Measurements from ENCODE around the gene MARCHF10. TPM values are rescaled to one million over a fixed set of nuclear protein-coding genes. Genes with fewer than 3 reads are reported as not detected.
"Not testable (repeated sequence)": the region's sequence is repeated elsewhere in the genome, so short reads cannot be mapped to it uniquely, and the experiment has no call there.

The MARCHF10 gene
- total RNA-seq, 2 experiments from 2014 or later = not detected

- peaks cover 9% of the 10 kb centered on the region for H3K4me1 Mint-ChIP-seq
- no peak overlapping the region for H3K4me3 Mint-ChIP-seq
- no peaks in the 10 kb centered on the region for H3K9me3 Mint-ChIP-seq (ENCODE audit: low read depth)
- no peak for ATAC-seq
- intact Hi-C loops (cut with DNase I, micrococcal nuclease) = no loop called here
- H3K27me3 Mint-ChIP-seq = peaks cover 28% of the 10 kb centered on the region
- no peak overlapping the region for H3K27ac Mint-ChIP-seq
- POLR2A ChIA-PET = no interaction called here
- CTCF ChIA-PET = no interaction called here
- no peak for DNase-seq
- H3K36me3 Mint-ChIP-seq (ENCODE audit: low read depth) = no peaks in the 10 kb centered on the region
Measured at GRCh38 chr17:62796291-62796690, 11.8 kb downstream of the MARCHF10 start.

- H3K27ac Mint-ChIP-seq = no peak overlapping the region
- ChIA-PET CTCF (no interaction called here), POLR2A (no interaction called here)
- H3K4me1 Mint-ChIP-seq = peaks cover 9% of the 10 kb centered on the region
- H3K27me3 Mint-ChIP-seq = peaks cover 38% of the 10 kb centered on the region
- intact Hi-C loops (cut with DNase I, micrococcal nuclease) = no loop called here
- no peaks in the 10 kb centered on the region for H3K36me3 Mint-ChIP-seq (ENCODE audit: low read depth)
- no peak for DNase-seq
- H3K4me3 Mint-ChIP-seq = no peak overlapping the region
- H3K9me3 Mint-ChIP-seq (ENCODE audit: low read depth) = no peaks in the 10 kb centered on the region
- ATAC-seq = no peak
Measured at GRCh38 chr17:62794666-62794971, 13.5 kb downstream of the MARCHF10 start.

GRCh38 chr17:62793919-62794665, 14.0 kb downstream of the MARCHF10 start:
- ATAC-seq = no peak
- intact Hi-C loops (cut with DNase I, micrococcal nuclease) = no loop called here
- Mint-ChIP-seq H3K27me3 (peaks cover 39% of the 10 kb centered on the region), H3K27ac (peak overlapping the region; percentile 7), H3K9me3 (ENCODE audit: low read depth) (no peaks in the 10 kb centered on the region), H3K36me3 (ENCODE audit: low read depth) (no peaks in the 10 kb centered on the region), H3K4me3 (no peak overlapping the region), H3K4me1 (peaks cover 9% of the 10 kb centered on the region)
- ChIA-PET CTCF (no interaction called here), POLR2A (no interaction called here)
- DNase-seq = peak; percentile 11

GRCh38 chr17:62792447-62792800, 15.7 kb downstream of the MARCHF10 start:
- no peak overlapping the region for H3K27ac Mint-ChIP-seq
- ChIA-PET POLR2A (no interaction called here), CTCF (interaction anchor here (1.2 kb wide), 1 partner anchor 35 kb away, joined by 5 read pairs; no protein-coding TSS in a partner anchor)
- H3K4me1 Mint-ChIP-seq = peaks cover 9% of the 10 kb centered on the region
- intact Hi-C loops (cut with DNase I, micrococcal nuclease) = no loop called here
- no peaks in the 10 kb centered on the region for H3K9me3 Mint-ChIP-seq (ENCODE audit: low read depth)
- H3K36me3 Mint-ChIP-seq (ENCODE audit: low read depth) = no peaks in the 10 kb centered on the region
- peaks cover 33% of the 10 kb centered on the region for H3K27me3 Mint-ChIP-seq
- no peak overlapping the region for H3K4me3 Mint-ChIP-seq
- DNase-seq (no peak), ATAC-seq (no peak)

GRCh38 chr17:62791767-62792446, 16.2 kb downstream of the MARCHF10 start:
- Mint-ChIP-seq H3K9me3 (ENCODE audit: low read depth) (no peaks in the 10 kb centered on the region), H3K4me1 (peaks cover 9% of the 10 kb centered on the region), H3K27ac (no peak overlapping the region), H3K4me3 (no peak overlapping the region), H3K27me3 (peaks cover 33% of the 10 kb centered on the region), H3K36me3 (ENCODE audit: low read depth) (no peaks in the 10 kb centered on the region)
- intact Hi-C loops (cut with DNase I, micrococcal nuclease) = no loop called here
- DNase-seq = no peak
- ChIA-PET POLR2A (no interaction called here), CTCF (interaction anchor here (1.2 kb wide), 1 partner anchor 36 kb away, joined by 5 read pairs; no protein-coding TSS in a partner anchor)
- no peak for ATAC-seq

- H3K27ac Mint-ChIP-seq = no peak overlapping the region
- ATAC-seq (no peak), DNase-seq (no peak)
- H3K36me3 Mint-ChIP-seq (ENCODE audit: low read depth) = no peaks in the 10 kb centered on the region
- peaks cover 9% of the 10 kb centered on the region for H3K4me1 Mint-ChIP-seq
- peaks cover 30% of the 10 kb centered on the region for H3K27me3 Mint-ChIP-seq
- ChIA-PET POLR2A (no interaction called here), CTCF (interaction anchor here (1.2 kb wide), 1 partner anchor 36 kb away, joined by 5 read pairs; no protein-coding TSS in a partner anchor)
- intact Hi-C loops (cut with DNase I, micrococcal nuclease) = no loop called here
- no peak overlapping the region for H3K4me3 Mint-ChIP-seq
- H3K9me3 Mint-ChIP-seq (ENCODE audit: low read depth) = no peaks in the 10 kb centered on the region
Measured at GRCh38 chr17:62791235-62791734, 16.8 kb downstream of the MARCHF10 start.

- H3K9me3 Mint-ChIP-seq (ENCODE audit: low read depth) = no peaks in the 10 kb centered on the region
- intact Hi-C loops (cut with DNase I, micrococcal nuclease) = no loop called here
Measured at GRCh38 chr17:62790564-62790986, 17.5 kb downstream of the MARCHF10 start.

GRCh38 chr17:62787366-62787765, 20.7 kb downstream of the MARCHF10 start:
- peaks cover 10% of the 10 kb centered on the region for H3K9me3 Mint-ChIP-seq (ENCODE audit: low read depth)
- ATAC-seq = no peak
- H3K27me3 Mint-ChIP-seq = peaks cover 24% of the 10 kb centered on the region
- POLR2A ChIA-PET = no interaction called here
- H3K4me1 Mint-ChIP-seq = no peaks in the 10 kb centered on the region
- no peak overlapping the region for H3K27ac Mint-ChIP-seq
- DNase-seq = no peak
- intact Hi-C loops (cut with DNase I, micrococcal nuclease) = no loop called here
- CTCF ChIA-PET = no interaction called here
- H3K36me3 Mint-ChIP-seq (ENCODE audit: low read depth) = no peaks in the 10 kb centered on the region
- H3K4me3 Mint-ChIP-seq = no peak overlapping the region

More at GRCh38 chr17:62790564-62790986, 17.5 kb downstream of the MARCHF10 start:
- Mint-ChIP-seq H3K4me1 (peaks cover 9% of the 10 kb centered on the region), H3K36me3 (ENCODE audit: low read depth) (no peaks in the 10 kb centered on the region), H3K27me3 (peaks cover 26% of the 10 kb centered on the region), H3K4me3 (no peak overlapping the region), H3K27ac (no peak overlapping the region)
- ChIA-PET POLR2A (no interaction called here), CTCF (no interaction called here)
- ATAC-seq (no peak), DNase-seq (no peak)

- ATAC-seq = no peak
- no peaks in the 10 kb centered on the region for H3K4me1 Mint-ChIP-seq
- POLR2A ChIA-PET = no interaction called here
- no peak overlapping the region for H3K4me3 Mint-ChIP-seq
- DNase-seq = no peak
- H3K9me3 Mint-ChIP-seq (ENCODE audit: low read depth) = peaks cover 10% of the 10 kb centered on the region
- H3K27me3 Mint-ChIP-seq = peaks cover 23% of the 10 kb centered on the region
- CTCF ChIA-PET = no interaction called here
- intact Hi-C loops (cut with DNase I, micrococcal nuclease) = no loop called here
- no peak overlapping the region for H3K27ac Mint-ChIP-seq
- H3K36me3 Mint-ChIP-seq (ENCODE audit: low read depth) = no peaks in the 10 kb centered on the region
Measured at GRCh38 chr17:62786646-62787045, 21.5 kb downstream of the MARCHF10 start.

GRCh38 chr17:62785983-62786382, 22.1 kb downstream of the MARCHF10 start:
- H3K4me3 Mint-ChIP-seq; H3K36me3 Mint-ChIP-seq (ENCODE audit: low read depth); ATAC-seq; H3K4me1 Mint-ChIP-seq; H3K9me3 Mint-ChIP-seq (ENCODE audit: low read depth); intact Hi-C loops (cut with DNase I, micrococcal nuclease); POLR2A ChIA-PET; CTCF ChIA-PET; H3K27ac Mint-ChIP-seq; DNase-seq: not testable (repeated sequence)
- H3K27me3 Mint-ChIP-seq = peaks cover 18% of the 10 kb centered on the region

- no peak for DNase-seq
- POLR2A ChIA-PET = no interaction called here
- no peak overlapping the region for H3K4me3 Mint-ChIP-seq
- CTCF ChIA-PET = no interaction called here
- intact Hi-C loops (cut with DNase I, micrococcal nuclease) = no loop called here
- peaks cover 10% of the 10 kb centered on the region for H3K9me3 Mint-ChIP-seq (ENCODE audit: low read depth)
- ATAC-seq = no peak
- H3K4me1 Mint-ChIP-seq = no peaks in the 10 kb centered on the region
- no peaks in the 10 kb centered on the region for H3K36me3 Mint-ChIP-seq (ENCODE audit: low read depth)
- peaks cover 9% of the 10 kb centered on the region for H3K27me3 Mint-ChIP-seq
- no peak overlapping the region for H3K27ac Mint-ChIP-seq
Measured at GRCh38 chr17:62782730-62783270, 25.3 kb downstream of the MARCHF10 start.

- no peak overlapping the region for H3K4me3 Mint-ChIP-seq
- intact Hi-C loops (cut with DNase I, micrococcal nuclease) = no loop called here
- peaks cover 10% of the 10 kb centered on the region for H3K9me3 Mint-ChIP-seq (ENCODE audit: low read depth)
- ATAC-seq (no peak), DNase-seq (no peak)
- H3K36me3 Mint-ChIP-seq (ENCODE audit: low read depth) = no peaks in the 10 kb centered on the region
- POLR2A ChIA-PET = no interaction called here
- H3K4me1 Mint-ChIP-seq = no peaks in the 10 kb centered on the region
- H3K27ac Mint-ChIP-seq = no peak overlapping the region
- peaks cover 13% of the 10 kb centered on the region for H3K27me3 Mint-ChIP-seq
- CTCF ChIA-PET = no interaction called here
Measured at GRCh38 chr17:62781831-62782251, 26.3 kb downstream of the MARCHF10 start.

All from activated CD4-positive, alpha-beta T cell treated with anti-CD3 and anti-CD28 coated beads for 36 hours (primary cell).